NCI-H460 (cell line): ENCODE measurements around the gene ADPRS. TPM values are rescaled to one million over a fixed set of nuclear protein-coding genes. Genes with fewer than 3 reads are reported as not detected.

Experiments
- DNase-seq: peaks from one replicate; pipeline ENCODE4 v3.0.0-alpha.2; 2016; ENCODE audit warnings: low read depth; ENCODE audit errors: extremely low read depth
- total RNA-seq: library from RNA; depleted of rRNA; stranded (reverse); fragments of >200 nt; shearing (Covaris generic); gene quantifications from 2 replicates; pipeline ENCODE4 v1.2.3, GENCODE V29; 2014; rRNA removed

The ADPRS gene
- total RNA-seq, 1 experiment from 2014 or later: 16.7 TPM

- no peak for DNase-seq
Observed at GRCh38 chr1:36128126-36128904, 39.6 kb downstream of the ADPRS start.

- DNase-seq: no peak
Observed at GRCh38 chr1:36128905-36129206, 40.2 kb downstream of the ADPRS start.

- no peak for DNase-seq
Observed at GRCh38 chr1:36132029-36132428, 43.3 kb downstream of the ADPRS start.

- no peak for DNase-seq
Observed at GRCh38 chr1:36133484-36133883, 44.8 kb downstream of the ADPRS start.

- DNase-seq: no peak
Observed at GRCh38 chr1:36134031-36134430, 45.3 kb downstream of the ADPRS start.

- no peak for DNase-seq
Observed at GRCh38 chr1:36134505-36135329, 46.0 kb downstream of the ADPRS start.

- DNase-seq: no peak
Observed at GRCh38 chr1:36135330-36135667, 46.6 kb downstream of the ADPRS start.

GRCh38 chr1:36135796-36136195 lies 47.1 kb downstream of the ADPRS start:
- no peak for DNase-seq

- DNase-seq: no peak
Observed at GRCh38 chr1:36136535-36136934, 47.8 kb downstream of the ADPRS start.

GRCh38 chr1:36137226-36137625 lies 48.5 kb downstream of the ADPRS start:
- no peak for DNase-seq

GRCh38 chr1:36137776-36138175 lies 49.1 kb downstream of the ADPRS start:
- DNase-seq: no peak

- no peak for DNase-seq
Observed at GRCh38 chr1:36139521-36139920, 50.8 kb downstream of the ADPRS start.

- no peak for DNase-seq
Observed at GRCh38 chr1:36142121-36142520, 53.4 kb downstream of the ADPRS start.

- DNase-seq: no peak
Observed at GRCh38 chr1:36143424-36143823, 54.7 kb downstream of the ADPRS start.

Other genes with a start within 250 kb of the ADPRS start
- 6.7 TPM in 2 replicates for gene AGO1, start 205.7 kb upstream of the ADPRS start, total RNA-seq
- 7.5 and 11.9 TPM in 2 replicates for gene AGO3, start 157.8 kb upstream of the ADPRS start, total RNA-seq
- not detected in 2 replicates for gene TEKT2, start 4.8 kb upstream of the ADPRS start, total RNA-seq
- 0.12 and 0.20 TPM in 2 replicates for gene COL8A2, start 36.3 kb downstream of the ADPRS start, total RNA-seq
- 54.7 and 62.9 TPM in 2 replicates for gene TRAPPC3, start 60.6 kb downstream of the ADPRS start, total RNA-seq
- 33.7 and 33.9 TPM in 2 replicates for gene MAP7D1, start 67.3 kb downstream of the ADPRS start, total RNA-seq
- 59.9 and 67.7 TPM in 2 replicates for gene THRAP3, start 135.6 kb downstream of the ADPRS start, total RNA-seq
- 1.3 and 1.5 TPM in 2 replicates for gene SH3D21, start 217.5 kb downstream of the ADPRS start, total RNA-seq
- gene EVA1B, start 234.8 kb downstream of the ADPRS start, total RNA-seq: 1.6 and 2.9 TPM in 2 replicates